ENCODE results near the gene SPAG16. TPM values are rescaled to one million over a fixed set of nuclear protein-coding genes. Genes with fewer than 3 reads are reported as not detected.
A peak's percentile ranks its signal among the peaks of the same experiment; 100 is the strongest.

SPAG16 gene
- polyA plus RNA-seq, 1 of the 3 experiments (the other 2 are of a cell fraction) = 29.5 TPM

DNA sequence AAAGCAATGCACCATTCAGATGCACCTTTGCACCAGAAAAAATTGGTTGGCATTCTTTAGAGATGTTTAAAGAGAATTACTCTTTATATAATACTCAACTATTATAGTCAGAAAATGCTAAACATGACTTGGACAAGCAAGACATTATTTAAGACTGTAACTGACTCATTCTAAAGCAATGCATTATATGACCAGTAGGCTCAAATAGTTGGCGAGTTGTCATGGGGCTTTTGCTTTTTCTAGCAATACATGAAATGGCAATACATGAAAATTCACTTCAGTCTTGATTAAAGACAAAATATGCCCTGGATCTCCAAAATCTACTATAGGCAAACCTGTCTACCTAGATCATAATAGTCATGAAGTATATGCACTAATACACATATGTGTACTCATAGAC lies 909.7 kb downstream of the SPAG16 start (continued):
- TF ChIP-seq EP300 (IDR thresholded peaks at IDR 0.05; ENCODE audit: borderline replicate concordance in 1 of 2, low read depth in 1 of 2, low read length in 1 of 2) = 0 out of 4 replicates have a peak, but pooled peaks of 1 of the 2 experiments have one; percentile 20
- no peak for TF ChIP-seq RFX5 (IDR thresholded peaks at IDR 0.05; ENCODE audit: low read length)
- TF ChIP-seq, protein P1, sequence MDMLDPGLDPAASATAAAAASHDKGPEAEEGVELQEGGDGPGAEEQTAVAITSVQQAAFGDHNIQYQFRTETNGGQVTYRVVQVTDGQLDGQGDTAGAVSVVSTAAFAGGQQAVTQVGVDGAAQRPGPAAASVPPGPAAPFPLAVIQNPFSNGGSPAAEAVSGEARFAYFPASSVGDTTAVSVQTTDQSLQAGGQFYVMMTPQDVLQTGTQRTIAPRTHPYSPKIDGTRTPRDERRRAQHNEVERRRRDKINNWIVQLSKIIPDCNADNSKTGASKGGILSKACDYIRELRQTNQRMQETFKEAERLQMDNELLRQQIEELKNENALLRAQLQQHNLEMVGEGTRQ (IDR thresholded peaks at IDR 0.05; ENCODE audit: borderline replicate concordance, low read depth, low read length) = no peak
- TF ChIP-seq SIN3A (IDR thresholded peaks at IDR 0.05; ENCODE audit: borderline replicate concordance, low read depth, low read length) = no peak
- no peak for TF ChIP-seq MXI1 (IDR thresholded peaks at IDR 0.05; ENCODE audit: low read depth, low read length)
- no peak for TF ChIP-seq POLR2AphosphoS5 (IDR thresholded peaks at IDR 0.05; ENCODE audit: low read depth, low read length)
- TF ChIP-seq, protein P2, sequence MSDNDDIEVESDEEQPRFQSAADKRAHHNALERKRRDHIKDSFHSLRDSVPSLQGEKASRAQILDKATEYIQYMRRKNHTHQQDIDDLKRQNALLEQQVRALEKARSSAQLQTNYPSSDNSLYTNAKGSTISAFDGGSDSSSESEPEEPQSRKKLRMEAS (IDR thresholded peaks at IDR 0.05; ENCODE audit: low read depth) = no peak
- no peak for TF ChIP-seq SMC3 (IDR thresholded peaks at IDR 0.05; ENCODE audit: low read depth, low read length)
- no peak for TF ChIP-seq RXRA (IDR thresholded peaks at IDR 0.05; ENCODE audit: borderline replicate concordance, low read depth)

- ChIA-PET POLR2A (no interaction called here), CTCF (no interaction called here)
- no peak overlapping the region for H3K9ac ChIP-seq
- TF ChIP-seq, protein P1 (IDR thresholded peaks at IDR 0.05; ENCODE audit: borderline replicate concordance, low read depth, low read length) = no peak
- TF ChIP-seq, protein P3, sequence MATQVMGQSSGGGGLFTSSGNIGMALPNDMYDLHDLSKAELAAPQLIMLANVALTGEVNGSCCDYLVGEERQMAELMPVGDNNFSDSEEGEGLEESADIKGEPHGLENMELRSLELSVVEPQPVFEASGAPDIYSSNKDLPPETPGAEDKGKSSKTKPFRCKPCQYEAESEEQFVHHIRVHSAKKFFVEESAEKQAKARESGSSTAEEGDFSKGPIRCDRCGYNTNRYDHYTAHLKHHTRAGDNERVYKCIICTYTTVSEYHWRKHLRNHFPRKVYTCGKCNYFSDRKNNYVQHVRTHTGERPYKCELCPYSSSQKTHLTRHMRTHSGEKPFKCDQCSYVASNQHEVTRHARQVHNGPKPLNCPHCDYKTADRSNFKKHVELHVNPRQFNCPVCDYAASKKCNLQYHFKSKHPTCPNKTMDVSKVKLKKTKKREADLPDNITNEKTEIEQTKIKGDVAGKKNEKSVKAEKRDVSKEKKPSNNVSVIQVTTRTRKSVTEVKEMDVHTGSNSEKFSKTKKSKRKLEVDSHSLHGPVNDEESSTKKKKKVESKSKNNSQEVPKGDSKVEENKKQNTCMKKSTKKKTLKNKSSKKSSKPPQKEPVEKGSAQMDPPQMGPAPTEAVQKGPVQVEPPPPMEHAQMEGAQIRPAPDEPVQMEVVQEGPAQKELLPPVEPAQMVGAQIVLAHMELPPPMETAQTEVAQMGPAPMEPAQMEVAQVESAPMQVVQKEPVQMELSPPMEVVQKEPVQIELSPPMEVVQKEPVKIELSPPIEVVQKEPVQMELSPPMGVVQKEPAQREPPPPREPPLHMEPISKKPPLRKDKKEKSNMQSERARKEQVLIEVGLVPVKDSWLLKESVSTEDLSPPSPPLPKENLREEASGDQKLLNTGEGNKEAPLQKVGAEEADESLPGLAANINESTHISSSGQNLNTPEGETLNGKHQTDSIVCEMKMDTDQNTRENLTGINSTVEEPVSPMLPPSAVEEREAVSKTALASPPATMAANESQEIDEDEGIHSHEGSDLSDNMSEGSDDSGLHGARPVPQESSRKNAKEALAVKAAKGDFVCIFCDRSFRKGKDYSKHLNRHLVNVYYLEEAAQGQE (IDR thresholded peaks at IDR 0.05; ENCODE audit: low read depth, low read length) = no peak
- TF ChIP-seq NFIC (IDR thresholded peaks at IDR 0.05; ENCODE audit: borderline replicate concordance) = no peak
- no peak for TF ChIP-seq POLR2AphosphoS5 (IDR thresholded peaks at IDR 0.05; ENCODE audit: low read depth, low read length)
- no peak for TF ChIP-seq EZH2phosphoT487 (IDR thresholded peaks at IDR 0.05; ENCODE audit: borderline replicate concordance, low read depth)
- no peak for TF ChIP-seq JUND (IDR thresholded peaks at IDR 0.05)
- no peak for TF ChIP-seq CTCF (IDR thresholded peaks at IDR 0.05)
- TF ChIP-seq RXRA (IDR thresholded peaks at IDR 0.05; ENCODE audit: borderline replicate concordance, low read depth) = no peak
- TF ChIP-seq FOSL2 (IDR thresholded peaks at IDR 0.05; ENCODE audit: borderline replicate concordance, low read depth) = no peak
- no peak for TF ChIP-seq RAD21 (IDR thresholded peaks at IDR 0.05; ENCODE audit: low read length)
- TF ChIP-seq SMC3 (IDR thresholded peaks at IDR 0.05; ENCODE audit: low read depth, low read length) = no peak
- no peak for TF ChIP-seq ELF1 (IDR thresholded peaks at IDR 0.05)
- no peak for TF ChIP-seq MXI1 (IDR thresholded peaks at IDR 0.05; ENCODE audit: low read depth, low read length)
- no peak for TF ChIP-seq RFX5 (IDR thresholded peaks at IDR 0.05; ENCODE audit: low read length)
- TF ChIP-seq, protein P4, sequence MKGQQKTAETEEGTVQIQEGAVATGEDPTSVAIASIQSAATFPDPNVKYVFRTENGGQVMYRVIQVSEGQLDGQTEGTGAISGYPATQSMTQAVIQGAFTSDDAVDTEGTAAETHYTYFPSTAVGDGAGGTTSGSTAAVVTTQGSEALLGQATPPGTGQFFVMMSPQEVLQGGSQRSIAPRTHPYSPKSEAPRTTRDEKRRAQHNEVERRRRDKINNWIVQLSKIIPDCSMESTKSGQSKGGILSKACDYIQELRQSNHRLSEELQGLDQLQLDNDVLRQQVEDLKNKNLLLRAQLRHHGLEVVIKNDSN (IDR thresholded peaks at IDR 0.05; ENCODE audit: borderline replicate concordance, low read depth) = no peak
- no peak for TF ChIP-seq SIN3A (IDR thresholded peaks at IDR 0.05; ENCODE audit: borderline replicate concordance, low read depth, low read length)
- no peak for TF ChIP-seq GATA2 (CRISPR knock-in tag; IDR thresholded peaks at IDR 0.05)
- no peak overlapping the region for H3K27ac ChIP-seq (ENCODE audit: low read depth in 2 of 2, low read length in 1 of 2)
- DNase-seq = no peak
- no peaks in the 10 kb centered on the region for H4K20me1 ChIP-seq (ENCODE audit: insufficient read depth)
- H3K4me3 ChIP-seq (ENCODE audit: low read depth in 2 of 2, low read length in 1 of 2) = no peak overlapping the region
- no peak overlapping the region for H3K4me2 ChIP-seq
- peaks cover 5% of the 10 kb centered on the region for H3F3A ChIP-seq (replicated peaks; ENCODE audit: insufficient read depth)
- H2AFZ ChIP-seq (ENCODE audit: low read depth) = no peak overlapping the region
- H3K79me2 ChIP-seq (ENCODE audit: insufficient read depth) = no peaks in the 10 kb centered on the region
- H3K27me3 ChIP-seq (ENCODE audit: insufficient read depth) = no peaks in the 10 kb centered on the region
- H3K36me3 ChIP-seq (replicated peaks in 1 of 2; ENCODE audit: control insufficient read depth in 1 of 2, insufficient read depth in 2 of 2, low read length in 1 of 2) = no peaks in the 10 kb centered on the region
- H3K4me1 ChIP-seq (ENCODE audit: control insufficient read depth in 1 of 2, insufficient read depth in 2 of 2, low read depth in 1 of 2, low read length in 1 of 2) = peaks cover 0 to 7% of the 10 kb centered on the region in 2 experiments; a peak in 2 of 4 replicates
- H3K9me2 ChIP-seq = no peaks in the 10 kb centered on the region
- 73% methylated on average over 2 of the region's 2 CpGs for WGBS (ENCODE audit: low lambda C conversion rate)
- H3K9me3 ChIP-seq = no peaks in the 10 kb centered on the region
These were observed 912.0 kb downstream of the SPAG16 start for GRCh38 chr2:214196260-214196659.
